GM12892 (cell line): Measurements from ENCODE around the gene HSPA2.

Source experiments
- POLR2A ChIP-seq: IDR thresholded peaks from 2 replicates; pipeline ENCODE4 v1.6.1; 2011; ENCODE audit warnings: low read depth, low read length, control low read depth
- TAF1 ChIP-seq: IDR thresholded peaks from 2 replicates; pipeline ENCODE4 v1.6.1; 2011; ENCODE audit warnings: low read depth, mild to moderate bottlenecking, control low read depth, low read length, borderline replicate concordance

DNA sequence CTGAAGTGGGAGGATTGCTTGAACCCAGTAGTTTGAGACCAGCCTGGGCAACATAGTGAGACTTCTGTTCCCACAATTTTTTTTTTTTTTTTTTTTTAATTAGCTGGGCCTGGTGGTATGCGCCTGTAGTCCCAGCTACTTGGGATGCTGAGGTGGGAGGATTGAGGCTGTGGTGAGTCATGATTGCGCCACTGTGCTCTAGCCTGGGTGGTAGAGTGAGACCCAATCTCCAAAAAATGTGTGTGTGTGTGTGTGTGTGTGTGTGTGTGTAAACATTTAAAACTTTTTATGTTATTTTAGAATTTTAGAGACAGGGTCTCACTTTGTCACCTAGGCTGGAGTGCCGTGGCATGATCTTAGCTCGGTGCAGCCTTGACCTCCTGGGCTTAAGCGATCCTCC, 16.0 kb downstream of the HSPA2 start:
- TF ChIP-seq POLR2A = no peak
- TF ChIP-seq TAF1 = no peak
